Raji (cell line): ENCODE results near the gene GLRA2.

ENCODE experiments used
- POLR2A ChIP-seq: IDR thresholded peaks from 2 replicates; pipeline ENCODE4 v1.6.1; 2011; ENCODE audit warnings: low read depth, low read length, control low read depth; ENCODE audit not compliant: insufficient read depth

The GLRA2 gene

GRCh38 chrX:14672611-14673172, 143.4 kb downstream of the GLRA2 start:
- TF ChIP-seq POLR2A, result no peak

GRCh38 chrX:14673236-14673635, 143.9 kb downstream of the GLRA2 start:
- no peak for TF ChIP-seq POLR2A

- TF ChIP-seq POLR2A, result no peak
Measured at GRCh38 chrX:14673764-14674163, 144.4 kb downstream of the GLRA2 start.

- no peak for TF ChIP-seq POLR2A
Measured at GRCh38 chrX:14675500-14675899, 146.2 kb downstream of the GLRA2 start.

- no peak for TF ChIP-seq POLR2A
Measured at GRCh38 chrX:14676431-14676830, 147.1 kb downstream of the GLRA2 start.

- TF ChIP-seq POLR2A, result no peak
Measured at GRCh38 chrX:14690553-14690952, 161.2 kb downstream of the GLRA2 start.

GRCh38 chrX:14694611-14695010, 165.3 kb downstream of the GLRA2 start:
- TF ChIP-seq POLR2A, result no peak

- TF ChIP-seq POLR2A, result no peak
Measured at GRCh38 chrX:14697451-14697850, 168.1 kb downstream of the GLRA2 start.

- no peak for TF ChIP-seq POLR2A
Measured at GRCh38 chrX:14698790-14699189, 169.5 kb downstream of the GLRA2 start.

GRCh38 chrX:14700982-14701381, 171.6 kb downstream of the GLRA2 start:
- no peak for TF ChIP-seq POLR2A

GRCh38 chrX:14702145-14702544, 172.8 kb downstream of the GLRA2 start:
- no peak for TF ChIP-seq POLR2A

GRCh38 chrX:14712096-14712495, 182.8 kb downstream of the GLRA2 start:
- no peak for TF ChIP-seq POLR2A

- TF ChIP-seq POLR2A, result no peak
Measured at GRCh38 chrX:14717949-14718348, 188.6 kb downstream of the GLRA2 start.

- no peak for TF ChIP-seq POLR2A
Measured at GRCh38 chrX:14718403-14718802, 189.1 kb downstream of the GLRA2 start.

GRCh38 chrX:14729058-14729457, 199.7 kb downstream of the GLRA2 start:
- TF ChIP-seq POLR2A, result no peak

- no peak for TF ChIP-seq POLR2A
Measured at GRCh38 chrX:14738643-14739042, 209.3 kb downstream of the GLRA2 start.

GRCh38 chrX:14753441-14753840, 224.1 kb downstream of the GLRA2 start:
- no peak for TF ChIP-seq POLR2A
